Right hindlimb (tissue), 1 donor: ENCODE measurements around the gene MVD.
A peak's percentile ranks its signal among the peaks of the same experiment; 100 is the strongest.

Source experiments
- DNase-seq: peaks from one replicate; pipeline ENCODE4 v3.0.0-alpha.2; 2018

The MVD gene

GRCh38 chr16:88662843-88663606 is at the start of gene MVD:
TSS of gene MVD (minus strand) at chr16:88663091. CDS start at chr16:88663080, 11 bp downstream.
- DNase-seq = peak; percentile 98

GRCh38 chr16:88712362-88712979 is 49.6 kb upstream of the MVD start:
- no peak for DNase-seq

- no peak for DNase-seq
Observed at GRCh38 chr16:88711750-88712340, 49.0 kb upstream of the MVD start.

- no peak for DNase-seq
Observed at GRCh38 chr16:88710556-88710955, 47.7 kb upstream of the MVD start.

- DNase-seq = no peak
Observed at GRCh38 chr16:88706965-88707826, 44.3 kb upstream of the MVD start.

GRCh38 chr16:88706229-88706964 is 43.5 kb upstream of the MVD start, which contains the start of the genes CTU2 and RNF166:
TSS of gene CTU2 (plus strand) at chr16:88706503. CDS start at chr16:88706531, 28 bp downstream.
TSS of gene RNF166 (minus strand) at chr16:88706408. CDS start at chr16:88706325, 83 bp downstream.
- peak; percentile 92 for DNase-seq

- no peak for DNase-seq
Observed at GRCh38 chr16:88705801-88706228, 42.9 kb upstream of the MVD start.

- DNase-seq = no peak
Observed at GRCh38 chr16:88705076-88705684, 42.3 kb upstream of the MVD start.

- DNase-seq = no peak
Observed at GRCh38 chr16:88703486-88704309, 40.8 kb upstream of the MVD start.

- DNase-seq = no peak
Observed at GRCh38 chr16:88702371-88703210, 39.7 kb upstream of the MVD start.

- no peak for DNase-seq
Observed at GRCh38 chr16:88701581-88702370, 38.9 kb upstream of the MVD start.

GRCh38 chr16:88700636-88701482 is 38.0 kb upstream of the MVD start:
- DNase-seq = peak; percentile 73

- no peak for DNase-seq
Observed at GRCh38 chr16:88700322-88700635, 37.4 kb upstream of the MVD start.

GRCh38 chr16:88699180-88699579 is 36.3 kb upstream of the MVD start:
- DNase-seq = no peak

- DNase-seq = no peak
Observed at GRCh38 chr16:88698646-88699045, 35.8 kb upstream of the MVD start.

GRCh38 chr16:88697831-88698615 is 35.1 kb upstream of the MVD start:
- DNase-seq = no peak

- no peak for DNase-seq
Observed at GRCh38 chr16:88697116-88697830, 34.4 kb upstream of the MVD start.
